Lower lobe of right lung (tissue), 2 donors: Measurements from ENCODE around the gene NUCB2. TPM values are rescaled to one million over a fixed set of nuclear protein-coding genes. Genes with fewer than 3 reads are reported as not detected.

Experiments
- ATAC-seq, 2 donors: fragments of 200-7000 bp; cut with Tn5 transposase; one replicate each; pipeline ENCODE4 v1.9.1; 2020 to 2022; ENCODE audit warnings: mild to moderate bottlenecking in 2 of 2, moderate library complexity in 2 of 2
- DNase-seq: peaks from one replicate; pipeline ENCODE4 v3.0.0-alpha.2; 2020
- H3K27ac ChIP-seq: fragments of 200-600 bp; one replicate; pipeline ENCODE4 v1.8.0; 2022
- H3K27me3 ChIP-seq: fragments of 200-600 bp; one replicate; pipeline ENCODE4 v1.8.0; 2022; ENCODE audit warnings: low read depth
- H3K36me3 ChIP-seq: fragments of 200-600 bp; one replicate; pipeline ENCODE4 v1.8.0; 2022; ENCODE audit warnings: mild to moderate bottlenecking
- H3K4me1 ChIP-seq: fragments of 200-600 bp; one replicate; pipeline ENCODE4 v1.8.0; 2022
- H3K4me3 ChIP-seq: fragments of 200-600 bp; one replicate; pipeline ENCODE4 v1.8.0; 2022; ENCODE audit warnings: mild to moderate bottlenecking
- H3K9me3 ChIP-seq: fragments of 200-600 bp; one replicate; pipeline ENCODE4 v1.8.0; 2022
- CTCF ChIP-seq: fragments of 200-600 bp; IDR thresholded peaks from one replicate; pipeline ENCODE4 v1.8.0; 2022; ENCODE audit warnings: antibody characterized with exemption, mild to moderate bottlenecking
- intact Hi-C: fragments of 100-400 bp; cut with DNase I; formaldehyde crosslinking; loops from one replicate; pipeline ENCODE4 v1.11.0; 2022
- total RNA-seq: library from RNA; stranded (reverse); fragmentation: NEBNext Ultra II Directional; extraction: Animal tissue kit (Norgen Biotek cat#: 25700); gene quantifications from one replicate; pipeline ENCODE4 v1.2.1, GENCODE V29; 2021
- donor health status: DM: no; HTN: yes; CAD: no; lungs with severe emphysema.

Gene NUCB2
- total RNA-seq, 1 donor from 2014 or later = 82.7 TPM

DNA sequence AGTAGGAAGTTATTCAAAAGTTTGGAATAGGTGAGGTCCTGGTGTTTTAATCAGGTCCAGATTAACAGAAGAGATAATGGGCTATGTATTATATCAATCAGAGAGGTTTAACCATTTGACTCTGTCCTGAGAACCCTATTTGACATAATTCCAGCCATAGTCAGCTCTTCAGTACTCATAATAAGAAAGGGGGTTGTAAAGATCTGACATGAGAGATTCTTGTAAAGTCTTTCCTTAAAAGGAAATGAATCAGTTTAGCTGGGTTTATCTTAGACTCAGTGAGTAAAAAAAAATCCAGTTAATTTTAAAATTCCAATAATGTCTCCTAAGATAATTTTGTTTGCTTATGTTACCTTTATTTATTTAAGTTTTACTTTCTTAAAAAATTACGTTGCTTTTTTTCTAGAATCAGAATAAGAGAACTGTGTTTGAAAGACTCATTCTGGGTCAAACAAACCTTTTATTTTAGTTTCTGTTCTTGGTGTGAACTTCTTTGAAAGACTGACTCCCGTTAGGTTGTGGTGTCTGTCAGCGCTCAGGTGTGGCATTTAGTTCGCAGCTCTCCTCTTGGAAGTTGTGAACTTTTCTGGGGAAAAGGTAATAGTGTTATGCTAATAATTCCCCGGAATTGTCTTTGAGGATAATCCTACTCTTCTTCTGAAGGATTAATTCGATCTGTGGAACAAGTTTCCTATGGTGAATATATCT is 20.5 kb downstream of the NUCB2 start:
- Histone ChIP-seq H3K36me3 (peaks cover 55% of the 10 kb centered on the region), H3K4me1 (no peaks in the 10 kb centered on the region)
- intact Hi-C loops = no loop called here

DNA sequence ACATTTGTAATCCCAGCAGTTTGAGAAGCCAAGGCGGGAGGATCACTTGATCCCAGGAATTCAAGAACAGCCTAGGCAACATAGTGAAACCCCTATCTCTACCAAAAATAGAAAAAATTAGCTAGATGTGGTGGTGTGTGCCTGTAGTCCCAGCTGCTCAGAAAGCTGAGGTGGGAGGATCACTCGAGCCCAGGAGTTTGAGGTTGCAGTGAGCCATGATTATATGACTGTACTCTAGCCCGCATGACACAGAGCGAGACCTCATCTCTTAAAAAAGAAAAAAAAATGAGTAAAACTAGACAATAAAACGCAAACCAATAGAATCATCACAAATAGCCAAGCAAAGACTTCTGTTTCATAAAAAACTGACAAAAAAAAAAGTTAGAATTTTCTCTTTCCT is 21.8 kb downstream of the NUCB2 start:
- intact Hi-C loops = no loop called here
- Histone ChIP-seq H3K27ac (no peak overlapping the region), H3K9me3 (no peaks in the 10 kb centered on the region), H3K27me3 (no peaks in the 10 kb centered on the region), H3K4me1 (no peaks in the 10 kb centered on the region), H3K36me3 (peaks cover 66% of the 10 kb centered on the region), H3K4me3 (no peak overlapping the region)
- no peak for TF ChIP-seq CTCF
- DNase-seq (no peak), ATAC-seq (no peak)

More for the DNA sequence above, 20.5 kb downstream of the NUCB2 start:
- H3K27me3 ChIP-seq = no peaks in the 10 kb centered on the region
- DNase-seq (no peak), ATAC-seq (no peak)
- H3K4me3 ChIP-seq = no peak overlapping the region
- no peaks in the 10 kb centered on the region for H3K9me3 ChIP-seq
- H3K27ac ChIP-seq = no peak overlapping the region
- TF ChIP-seq CTCF = no peak

GRCh38 chr11:17300372-17300771 is 23.8 kb downstream of the NUCB2 start:
- no peak for DNase-seq
- no peaks in the 10 kb centered on the region for H3K4me1 ChIP-seq
- no peaks in the 10 kb centered on the region for H3K9me3 ChIP-seq
- H3K27ac ChIP-seq = no peak overlapping the region
- no peaks in the 10 kb centered on the region for H3K27me3 ChIP-seq
- TF ChIP-seq CTCF = no peak
- intact Hi-C loops = no loop called here
- peaks cover 84% of the 10 kb centered on the region for H3K36me3 ChIP-seq
- no peak for ATAC-seq
- H3K4me3 ChIP-seq = no peak overlapping the region

DNA sequence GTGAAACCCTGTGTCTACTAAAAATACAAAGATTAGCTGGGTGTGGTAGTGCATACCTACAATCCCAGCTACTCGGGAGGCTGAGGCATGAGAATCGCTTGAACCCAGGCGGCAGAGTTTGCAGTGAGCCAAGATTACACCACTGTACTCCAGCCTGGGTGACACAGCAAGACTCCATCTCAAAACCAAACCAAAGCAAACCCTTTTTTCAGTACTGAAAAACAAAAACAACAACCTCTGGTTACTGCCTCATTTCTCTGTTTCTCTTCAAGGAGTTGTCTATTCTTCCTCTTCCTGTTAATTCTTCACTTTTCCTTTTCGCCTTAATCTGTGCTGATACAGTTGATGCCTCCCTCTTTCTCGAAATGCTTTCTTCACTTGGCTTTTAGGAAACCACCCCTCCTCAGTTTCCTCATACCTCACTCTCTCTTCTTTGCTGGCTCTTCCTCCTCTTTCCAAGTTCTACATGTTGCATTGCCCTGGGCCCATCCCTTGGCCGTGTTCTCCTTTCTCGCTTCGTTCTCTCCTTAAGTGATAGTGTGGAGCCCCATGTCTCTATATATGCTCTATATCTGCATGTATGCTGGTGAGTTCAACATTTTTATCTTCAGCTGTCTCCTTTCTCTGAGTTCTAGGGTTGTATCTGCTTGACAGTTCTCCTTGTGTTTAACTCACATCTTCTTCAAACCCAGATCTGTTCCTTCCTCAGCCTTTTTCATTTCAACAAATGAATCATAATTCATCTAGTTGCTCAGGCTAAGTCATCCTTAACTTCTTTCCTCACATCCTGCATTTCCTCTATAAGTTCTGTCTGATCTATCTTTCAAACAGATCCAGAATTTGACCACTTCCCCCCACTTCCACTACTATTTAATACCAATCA is 37.1 kb downstream of the NUCB2 start:
- Histone ChIP-seq H3K9me3 (no peaks in the 10 kb centered on the region), H3K27me3 (no peaks in the 10 kb centered on the region), H3K4me1 (no peaks in the 10 kb centered on the region), H3K36me3 (peaks cover 89% of the 10 kb centered on the region), H3K27ac (no peak overlapping the region), H3K4me3 (no peak overlapping the region)
- ATAC-seq = no peak
- no peak for TF ChIP-seq CTCF
- DNase-seq = no peak
- intact Hi-C loops = no loop called here

DNA sequence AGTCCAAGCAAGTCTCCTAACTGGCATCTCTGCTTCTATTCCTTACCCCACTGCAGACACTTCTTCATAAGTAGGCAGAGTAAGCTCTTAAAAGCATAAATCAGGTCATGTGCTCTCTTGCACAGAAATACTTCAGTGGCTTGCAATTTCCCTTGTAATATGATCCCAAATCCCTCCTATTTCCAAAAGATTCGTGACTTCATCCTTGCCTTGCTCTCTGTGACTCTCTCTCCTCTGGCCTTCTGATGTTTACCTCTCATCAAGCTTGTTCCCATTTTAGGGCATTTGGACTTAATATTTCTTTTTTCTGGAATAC is 37.7 kb downstream of the NUCB2 start:
- intact Hi-C loops = no loop called here
- ATAC-seq = peak; percentile 14 to 25
- Histone ChIP-seq H3K36me3 (peaks cover 87% of the 10 kb centered on the region), H3K27me3 (no peaks in the 10 kb centered on the region), H3K9me3 (no peaks in the 10 kb centered on the region), H3K27ac (no peak overlapping the region), H3K4me1 (no peaks in the 10 kb centered on the region), H3K4me3 (no peak overlapping the region)
- TF ChIP-seq CTCF = no peak
- DNase-seq = no peak
